IPS DF 19.7 (cell line): ENCODE measurements around the gene MAEA.
"Not testable (repeated sequence)": the region's sequence is repeated elsewhere in the genome, so short reads cannot be mapped to it uniquely, and the experiment has no call there.

Source experiments
- DNase-seq: peaks from one replicate; pipeline ENCODE4 v3.0.0-alpha.2; 2013; ENCODE audit warnings: low read depth, low spot score

The MAEA gene

DNA sequence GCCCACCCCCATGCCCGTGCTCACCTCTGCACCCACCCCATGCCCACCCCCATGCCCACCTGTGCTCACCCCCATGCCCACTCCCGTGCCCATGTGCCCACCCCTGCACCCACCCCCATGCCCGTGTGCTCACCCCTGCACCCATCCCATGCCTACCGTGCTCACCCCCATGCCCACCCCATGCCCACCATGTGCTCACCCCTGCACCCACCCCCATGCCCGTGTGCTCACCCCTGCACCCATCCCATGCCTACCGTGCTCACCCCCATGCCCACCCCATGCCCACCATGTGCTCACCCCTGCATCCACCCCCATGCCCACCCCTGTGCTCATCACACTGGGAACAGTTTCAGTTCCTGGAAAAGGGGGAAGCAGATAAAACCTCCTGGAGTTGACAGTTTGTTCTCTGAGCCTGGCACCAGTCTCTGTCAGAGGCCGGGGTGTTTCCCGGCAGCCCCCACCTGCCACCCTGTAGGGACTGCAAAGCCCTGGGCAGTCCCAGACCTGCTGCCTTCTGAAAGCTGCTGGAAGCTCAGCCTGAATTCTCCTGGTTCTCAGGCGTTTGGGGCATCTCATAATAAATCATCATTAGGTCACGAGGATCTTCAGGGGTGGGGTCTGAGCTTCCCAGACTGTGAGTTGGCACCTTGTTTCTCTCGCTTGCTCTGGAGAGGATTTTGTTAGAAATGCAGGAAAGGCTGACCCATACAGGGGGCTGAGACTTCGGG lies 44.3 kb downstream of the MAEA start:
- not testable (repeated sequence) for DNase-seq

DNA sequence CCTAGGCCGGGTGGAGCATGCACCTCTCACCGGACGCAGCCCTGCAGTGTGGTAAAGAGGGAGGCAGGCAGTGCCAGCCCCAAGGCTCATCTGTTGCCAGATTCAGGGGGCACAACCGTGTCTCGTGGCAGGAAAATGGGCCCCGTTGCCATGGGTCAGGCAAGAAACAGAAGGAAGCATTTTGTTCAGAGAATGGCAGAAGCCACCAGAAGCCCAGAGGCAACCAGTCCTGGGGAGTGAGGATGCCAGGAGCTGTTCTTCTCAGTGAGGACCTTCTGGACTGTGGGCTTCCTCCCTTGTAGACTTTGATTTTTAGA lies 44.8 kb downstream of the MAEA start:
- no peak for DNase-seq

DNA sequence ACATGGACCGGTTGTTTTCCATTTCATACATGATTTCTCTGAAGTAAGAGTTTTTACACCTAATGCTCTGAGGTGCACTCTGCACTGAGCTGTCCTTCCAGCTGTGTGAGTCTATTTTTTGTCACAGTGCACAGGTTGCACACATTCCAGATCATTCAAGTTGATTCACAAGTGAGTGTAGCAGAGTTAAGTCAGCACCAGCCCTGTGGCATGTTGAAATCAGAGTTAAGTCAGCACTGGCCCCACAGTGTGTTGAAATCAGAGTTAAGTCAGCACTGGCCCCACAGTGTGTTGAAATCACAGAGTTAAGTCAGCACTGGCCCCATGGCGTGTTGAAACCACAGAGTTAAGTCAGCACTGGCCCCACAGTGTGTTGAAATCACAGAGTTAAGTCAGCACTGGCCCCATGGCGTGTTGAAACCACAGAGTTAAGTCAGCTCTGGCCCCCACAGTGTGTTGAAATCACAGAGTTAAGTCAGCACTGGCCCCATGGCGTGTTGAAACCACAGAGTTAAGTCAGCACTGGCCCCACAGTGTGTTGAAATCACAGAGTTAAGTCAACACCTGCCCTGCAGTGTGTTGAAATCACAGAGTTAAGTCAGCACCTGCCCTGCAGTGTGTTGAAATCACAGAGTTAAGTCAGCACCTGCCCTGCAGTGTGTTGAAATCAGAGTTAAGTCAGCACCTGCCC lies 45.6 kb downstream of the MAEA start:
- not testable (repeated sequence) for DNase-seq

DNA sequence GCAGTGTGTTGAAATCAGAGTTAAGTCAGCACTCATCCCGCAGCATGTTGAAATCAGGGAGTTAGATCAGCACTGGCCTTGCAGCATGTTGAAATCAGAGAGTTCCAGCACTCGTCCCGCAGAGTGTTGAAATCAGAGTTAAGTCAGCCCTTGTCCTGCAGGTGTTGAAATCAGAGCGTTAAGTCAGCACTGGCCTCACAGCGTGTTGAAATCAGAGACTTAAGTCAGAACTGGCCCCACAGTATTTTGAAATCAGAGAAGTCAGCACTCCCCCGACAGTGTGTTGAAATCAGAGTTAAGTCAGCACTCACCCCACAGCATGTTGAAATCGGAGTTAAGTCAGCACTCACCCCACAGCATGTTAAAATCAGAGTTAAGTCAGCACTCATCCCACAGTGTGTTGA lies 46.4 kb downstream of the MAEA start:
- DNase-seq, result no peak

DNA sequence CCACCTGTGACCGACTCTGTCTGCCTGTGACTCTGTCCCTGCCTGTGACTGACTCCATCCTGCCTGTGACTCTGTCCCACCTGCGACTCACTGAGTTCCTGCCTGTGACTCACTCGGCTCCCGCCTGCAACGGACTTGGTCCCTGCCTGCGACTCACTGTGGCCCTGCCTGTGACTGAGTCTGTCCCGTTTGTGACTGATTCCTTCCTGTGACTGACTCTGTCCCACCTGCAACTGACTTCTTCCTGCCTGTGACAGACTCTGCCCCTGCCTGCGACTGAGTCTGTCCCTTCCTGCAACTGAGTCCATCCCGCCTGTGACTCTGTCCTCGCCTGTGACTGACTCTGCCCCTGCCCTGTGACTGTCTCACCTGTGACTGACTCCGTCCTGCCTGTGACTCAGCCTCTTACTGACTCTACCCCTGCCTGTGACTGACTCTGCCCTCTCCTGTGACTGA lies 47.7 kb downstream of the MAEA start:
- DNase-seq, result no peak

DNA sequence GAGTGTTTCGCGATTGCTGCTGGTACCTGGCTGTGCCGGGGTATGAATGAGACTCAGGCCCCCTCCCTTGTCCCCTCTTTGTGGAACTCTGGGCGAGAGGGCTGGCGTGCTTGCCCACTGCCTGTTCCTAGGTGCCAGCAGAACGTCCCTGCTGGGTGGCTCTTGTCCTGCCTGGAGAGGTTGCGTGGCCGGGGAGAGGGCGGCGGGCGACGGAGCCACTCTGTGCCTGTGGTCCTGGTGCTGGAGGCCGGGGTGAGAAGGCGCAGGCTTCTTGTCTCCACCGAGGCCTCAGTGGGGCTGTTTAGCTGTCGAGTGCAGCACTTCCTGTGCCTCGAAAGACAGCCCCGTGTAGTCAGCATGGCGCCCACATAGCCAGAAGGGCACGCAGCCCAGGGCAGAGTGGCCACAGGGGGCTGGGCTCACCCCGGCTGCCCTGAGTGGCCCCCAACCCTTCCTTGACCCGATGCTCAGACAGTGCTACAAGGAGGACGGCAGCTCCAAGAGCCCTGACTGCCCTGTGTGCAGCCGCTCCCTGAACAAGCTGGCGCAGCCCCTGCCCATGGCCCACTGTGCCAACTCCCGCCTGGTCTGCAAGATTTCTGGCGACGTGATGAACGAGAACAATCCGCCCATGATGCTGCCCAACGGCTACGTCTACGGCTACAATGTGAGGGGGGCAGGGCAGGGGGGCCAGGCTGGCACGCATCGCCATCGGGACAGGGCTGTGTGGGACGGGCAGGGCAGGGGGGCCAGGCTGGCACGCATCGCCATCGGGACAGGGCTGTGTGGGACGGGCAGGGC lies 48.5 kb downstream of the MAEA start:
- DNase-seq, result no peak

DNA sequence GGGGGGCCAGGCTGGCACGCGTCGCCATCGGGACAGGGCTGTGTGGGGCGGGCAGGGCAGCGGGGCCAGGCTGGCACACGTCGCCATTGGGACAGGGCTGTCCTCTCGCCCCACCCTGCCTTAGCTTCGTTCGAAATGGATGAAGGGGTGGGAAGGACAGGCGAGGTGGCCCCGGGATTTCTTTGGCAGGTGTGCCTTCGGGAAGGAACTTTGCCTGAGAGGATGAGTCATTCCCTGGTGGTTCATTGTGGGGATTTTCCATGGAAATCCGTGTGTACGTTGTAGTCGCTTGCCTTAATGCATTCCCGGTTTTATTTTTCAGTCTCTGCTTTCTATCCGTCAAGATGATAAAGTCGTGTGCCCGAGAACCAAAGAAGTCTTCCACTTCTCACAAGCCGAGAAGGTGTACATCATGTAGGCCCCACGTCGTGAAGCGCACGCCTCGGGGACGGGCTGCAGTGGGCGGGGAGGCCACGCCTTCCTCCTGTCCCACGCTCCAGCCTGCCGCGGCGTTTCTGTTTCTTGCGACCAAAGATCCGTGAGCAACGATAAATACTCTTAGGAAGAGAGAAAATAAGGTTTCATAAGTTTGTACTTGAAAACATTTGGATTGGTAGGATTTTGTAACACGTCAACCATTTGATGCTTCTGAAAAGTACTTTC lies 49.2 kb downstream of the MAEA start:
- no peak for DNase-seq

DNA sequence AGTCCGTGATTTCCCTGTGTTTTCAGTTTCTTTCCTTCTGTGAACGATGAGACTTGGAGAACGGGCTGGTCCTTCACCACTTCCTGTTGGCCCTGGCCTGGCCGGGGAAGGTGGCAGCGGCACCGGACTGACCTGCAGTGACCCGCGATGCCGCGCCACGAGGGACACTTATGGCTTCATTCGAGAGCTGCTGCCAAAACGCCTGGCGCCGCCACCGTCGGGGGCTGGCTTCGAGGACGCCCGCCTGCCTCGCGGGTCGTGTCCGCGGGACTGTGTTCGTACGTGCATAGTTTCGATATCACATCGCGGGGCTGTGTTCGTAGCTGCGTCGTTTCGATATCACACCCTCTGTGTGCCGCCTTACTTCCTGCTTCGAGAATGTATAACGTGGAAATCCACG lies 49.8 kb downstream of the MAEA start:
- DNase-seq, result no peak

DNA sequence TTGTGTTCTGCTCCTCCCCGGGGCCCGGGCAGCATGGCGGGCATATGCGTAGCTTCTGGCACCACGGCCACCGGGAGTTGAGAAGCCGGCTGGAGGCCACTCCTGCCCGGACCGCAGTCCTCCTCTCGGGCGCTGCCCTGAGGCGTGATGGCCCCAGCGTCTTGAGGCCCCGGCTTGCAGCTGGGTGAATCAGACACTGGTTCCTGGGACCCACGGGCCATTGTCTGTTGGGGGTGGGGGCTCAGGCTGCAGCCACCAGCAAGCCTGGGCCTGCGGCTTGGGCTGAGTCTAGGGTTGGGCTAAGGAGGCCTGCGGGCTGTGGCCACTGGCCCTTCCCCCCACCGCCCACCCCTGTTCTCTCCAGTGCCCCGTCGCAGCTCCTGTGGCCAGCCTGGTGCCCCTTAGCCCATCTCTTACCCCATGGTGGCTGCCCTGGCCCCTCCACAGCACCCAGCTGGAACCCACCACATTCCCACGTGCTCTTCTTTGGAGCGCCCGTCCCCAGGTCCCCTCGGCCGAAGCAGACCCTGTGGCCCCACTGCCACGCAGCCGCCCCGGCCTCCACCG lies 50.6 kb downstream of the MAEA start:
- DNase-seq, result no peak

DNA sequence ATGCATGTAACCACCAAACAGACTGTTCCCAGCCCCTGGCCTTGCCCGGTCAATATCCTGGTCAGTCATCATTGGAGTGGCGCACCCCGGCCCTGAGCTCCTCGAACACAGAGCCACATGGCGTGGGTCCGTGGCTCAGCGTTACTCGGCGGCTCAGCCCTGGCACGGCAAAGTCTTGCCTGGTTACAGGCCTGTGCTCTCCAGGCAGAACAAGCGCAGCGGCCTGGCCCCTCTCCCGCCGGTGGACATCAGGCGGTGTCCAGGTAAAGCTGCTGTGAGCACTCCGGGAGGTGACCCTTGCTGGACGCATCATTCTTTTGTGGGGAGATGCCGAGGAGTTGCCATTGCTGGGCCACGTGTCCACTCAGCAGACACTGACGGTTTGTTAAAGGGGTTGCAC lies 51.2 kb downstream of the MAEA start:
- no peak for DNase-seq

DNA sequence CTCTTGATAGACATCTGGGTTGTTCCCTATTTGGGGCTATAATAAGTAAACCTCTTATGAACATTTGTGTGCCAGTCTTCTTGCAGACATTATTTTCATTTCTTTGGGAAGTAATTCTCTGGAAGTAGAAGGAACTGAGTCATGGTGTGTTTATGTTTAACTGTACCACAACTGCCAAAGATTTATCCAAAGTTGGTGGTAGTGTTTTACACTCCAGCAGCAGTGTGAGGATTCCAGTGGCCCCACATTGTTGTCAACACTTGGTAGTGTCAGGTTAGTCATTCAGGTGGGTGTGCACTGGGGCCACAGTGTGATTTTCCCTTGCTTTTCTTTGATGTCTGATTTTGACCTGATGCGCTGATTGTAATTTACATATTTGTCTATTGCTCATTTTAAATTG lies 52.3 kb downstream of the MAEA start:
- DNase-seq, result no peak

DNA sequence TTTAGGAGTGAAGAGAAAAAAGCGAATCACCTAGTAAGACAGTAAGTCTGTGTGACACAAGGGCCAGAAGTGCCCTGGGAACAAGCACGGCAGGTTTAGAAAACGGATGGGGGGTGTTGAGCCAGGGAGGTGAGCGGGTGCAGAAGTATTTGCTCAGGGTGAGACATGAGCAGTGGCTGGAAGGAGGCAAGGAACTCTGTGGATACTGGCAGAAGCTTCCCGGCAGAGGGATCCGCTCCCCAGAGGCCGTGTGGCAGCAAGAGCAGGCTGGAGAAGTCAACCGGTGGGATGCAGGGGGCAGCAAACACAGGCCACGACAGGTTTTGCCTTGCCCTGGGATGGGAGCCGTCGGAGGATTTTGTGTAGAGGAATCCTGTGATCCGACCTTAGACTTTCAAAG lies 55.0 kb downstream of the MAEA start:
- DNase-seq, result no peak

DNA sequence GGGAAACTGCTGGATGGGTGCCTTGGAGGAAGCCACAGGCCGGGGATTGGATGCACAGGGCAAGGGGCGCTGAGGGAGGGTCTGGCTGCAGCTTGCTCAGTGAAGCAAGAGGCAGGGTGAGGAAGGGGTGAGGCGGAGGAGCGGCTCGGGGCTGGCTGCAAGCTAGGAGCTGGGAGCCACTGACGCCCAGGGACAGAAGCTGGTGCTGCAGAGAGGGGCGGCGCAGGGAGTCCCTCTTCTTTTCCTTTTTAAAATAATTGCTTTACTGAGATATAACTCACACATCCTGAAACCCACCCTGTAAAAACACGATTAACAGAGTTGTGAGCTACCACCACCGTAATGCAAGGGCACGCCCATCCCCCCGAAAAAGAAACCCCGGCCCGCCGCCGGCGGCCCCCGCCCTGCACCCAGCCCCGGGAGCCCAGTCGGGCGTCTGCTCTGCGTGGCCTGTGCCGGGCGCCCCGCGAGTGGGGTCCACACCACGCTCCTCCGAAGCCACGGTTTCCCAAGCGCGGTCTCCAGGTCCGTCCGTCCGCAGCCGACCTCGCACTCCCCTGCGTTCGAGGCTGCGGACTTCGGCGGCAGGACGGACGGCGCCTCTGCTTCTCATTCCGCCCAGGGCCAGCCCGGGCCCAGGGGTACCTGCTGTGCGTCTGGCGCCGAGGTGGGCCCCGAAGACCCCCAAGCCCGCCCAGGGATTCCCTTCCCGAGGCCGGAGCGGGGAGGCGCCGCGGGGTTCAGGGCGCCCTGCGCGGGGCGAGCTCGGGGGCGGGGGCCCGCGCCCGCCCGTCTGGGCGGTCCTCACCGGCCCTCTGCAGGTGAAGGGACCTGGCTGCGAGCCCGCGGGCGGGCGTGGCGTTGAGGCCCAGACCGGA lies 56.5 kb downstream of the MAEA start:
- no peak for DNase-seq

DNA sequence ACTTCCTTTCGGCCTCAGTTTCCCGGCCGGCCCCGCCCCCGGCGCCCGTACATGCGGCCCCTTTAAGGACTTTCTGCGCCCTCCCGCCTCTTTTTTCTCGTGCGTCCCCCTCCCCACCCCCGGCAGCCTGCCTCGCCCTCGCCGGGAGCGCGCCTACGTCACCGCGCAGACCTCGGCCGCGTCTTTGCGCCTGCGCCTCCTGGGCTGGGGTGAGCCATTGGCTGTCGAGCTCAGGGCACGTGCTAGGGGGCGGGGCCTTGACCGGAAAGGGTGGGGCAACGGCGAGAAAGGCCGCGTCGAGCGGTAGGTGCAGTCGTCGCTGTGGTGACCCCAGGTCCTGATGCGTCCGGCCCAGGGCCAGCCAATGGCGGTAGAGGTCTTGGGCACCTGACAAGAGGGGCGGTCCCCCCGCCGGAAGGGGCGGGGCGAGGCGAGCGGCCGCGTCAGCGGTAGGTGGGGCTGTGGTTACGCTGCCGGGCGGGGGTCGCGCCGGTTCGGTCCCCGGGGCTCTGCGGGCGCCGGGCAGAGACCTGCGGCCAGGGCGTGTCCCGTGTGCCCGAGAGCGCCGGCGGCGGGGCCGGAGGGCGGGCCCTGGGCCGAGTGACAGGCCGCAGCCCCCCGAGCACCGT lies 57.2 kb downstream of the MAEA start, which contains the start of gene UVSSA:
TSS of gene UVSSA (plus strand) at position 428 of the 629 bp plus-strand sequence. CDS start 884 bp downstream, outside the sequence.
- DNase-seq, result peak; percentile 90

DNA sequence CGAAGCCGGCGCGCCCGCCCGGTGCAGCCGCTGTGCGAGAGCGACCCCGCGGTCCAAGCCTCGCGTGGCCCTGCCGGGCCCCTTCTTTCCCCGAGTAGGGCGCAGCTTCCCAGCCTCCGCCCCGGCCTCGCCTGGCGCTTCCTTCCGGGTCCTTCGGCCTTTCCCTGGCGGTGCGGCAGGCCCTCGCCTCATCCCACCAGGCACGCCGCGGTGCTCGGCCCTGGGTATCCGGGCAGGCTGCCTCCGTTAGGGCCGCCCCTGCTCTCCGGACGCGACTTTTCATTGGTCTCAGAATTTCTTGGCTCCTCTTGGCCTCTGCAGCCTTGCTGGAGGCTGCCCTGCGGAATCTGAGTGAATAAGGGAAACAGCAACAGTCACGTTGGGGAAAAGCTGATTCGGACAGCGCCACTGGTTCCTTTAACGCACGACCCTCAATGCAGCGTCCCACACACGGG lies 57.7 kb downstream of the MAEA start:
- no peak for DNase-seq

DNA sequence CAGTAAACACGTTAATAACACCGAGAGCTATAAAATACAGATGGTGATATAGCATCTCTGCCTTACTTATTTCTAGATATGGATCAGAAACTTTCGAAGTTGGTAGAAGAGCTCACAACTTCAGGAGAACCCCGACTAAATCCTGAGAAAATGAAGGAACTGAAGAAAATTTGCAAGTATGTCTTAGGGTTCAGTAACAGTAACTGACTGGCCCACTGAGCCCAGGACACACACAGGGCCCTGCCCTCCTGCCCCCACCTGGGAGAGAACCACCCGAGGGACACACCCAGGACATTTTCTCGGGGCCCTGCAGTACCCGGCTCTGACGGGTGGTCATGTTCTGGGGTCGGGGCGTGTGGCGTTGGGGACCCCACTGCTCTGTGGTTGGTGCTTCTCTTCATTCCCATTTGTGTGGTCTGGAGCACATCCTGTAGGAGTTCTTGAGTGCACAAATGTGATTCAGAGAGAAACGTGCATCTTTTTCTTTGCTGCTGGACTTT lies 58.4 kb downstream of the MAEA start:
- DNase-seq, result no peak

DNA sequence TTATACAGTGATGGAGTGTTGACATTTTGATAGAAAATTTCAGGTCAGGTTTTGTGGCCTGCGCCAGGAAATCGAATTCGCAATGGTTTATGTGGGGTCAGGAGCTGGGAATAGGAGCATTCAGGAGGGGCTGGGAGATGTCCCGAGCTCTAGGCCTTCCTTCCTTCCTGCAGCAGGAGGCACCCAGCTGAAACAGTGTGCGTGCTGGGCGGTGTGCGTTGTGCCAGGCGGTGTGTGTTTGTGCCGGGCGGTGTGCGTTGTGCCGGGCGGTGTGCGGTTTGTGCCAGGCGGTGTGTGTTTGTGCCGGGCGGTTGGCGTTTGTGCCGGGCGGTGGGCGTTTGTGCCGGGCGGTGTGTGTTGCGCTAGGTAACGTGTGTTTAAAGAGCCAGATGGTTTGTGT lies 59.1 kb downstream of the MAEA start:
- no peak for DNase-seq

DNA sequence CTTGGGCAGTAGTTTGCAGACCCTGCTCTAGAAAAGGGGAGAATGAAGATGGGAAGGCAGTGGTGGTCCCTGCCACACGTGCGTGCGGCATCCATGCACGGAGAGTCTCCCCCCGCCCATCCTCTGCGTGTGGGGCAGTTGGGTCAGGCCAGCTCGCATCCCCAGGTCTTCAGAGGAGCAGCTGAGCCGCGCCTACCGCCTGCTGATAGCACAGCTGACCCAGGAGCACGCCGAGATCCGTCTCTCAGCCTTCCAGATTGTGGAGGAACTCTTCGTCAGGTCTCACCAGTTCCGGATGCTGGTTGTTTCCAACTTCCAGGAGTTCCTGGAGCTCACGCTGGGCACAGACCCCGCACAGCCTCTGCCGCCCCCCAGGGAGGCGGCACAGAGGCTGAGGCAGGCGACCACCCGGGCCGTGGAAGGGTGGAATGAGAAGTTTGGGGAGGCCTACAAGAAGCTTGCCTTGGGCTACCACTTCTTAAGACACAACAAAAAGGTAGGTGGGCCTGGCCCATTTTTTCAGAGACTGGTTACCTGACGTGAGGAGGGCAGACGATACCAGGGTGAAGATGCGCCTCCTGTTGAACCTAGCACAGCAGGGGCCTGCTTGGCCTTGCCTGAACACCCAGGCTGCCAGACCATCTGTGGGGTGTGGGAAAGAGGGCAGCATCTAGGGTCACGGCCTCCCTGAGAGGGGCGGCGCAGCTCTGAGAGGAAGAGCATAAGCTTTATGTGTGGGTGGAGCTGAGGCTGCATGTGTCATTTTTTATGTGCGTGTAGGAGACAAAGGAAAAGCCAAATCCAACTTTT lies 59.9 kb downstream of the MAEA start:
- DNase-seq, result no peak

DNA sequence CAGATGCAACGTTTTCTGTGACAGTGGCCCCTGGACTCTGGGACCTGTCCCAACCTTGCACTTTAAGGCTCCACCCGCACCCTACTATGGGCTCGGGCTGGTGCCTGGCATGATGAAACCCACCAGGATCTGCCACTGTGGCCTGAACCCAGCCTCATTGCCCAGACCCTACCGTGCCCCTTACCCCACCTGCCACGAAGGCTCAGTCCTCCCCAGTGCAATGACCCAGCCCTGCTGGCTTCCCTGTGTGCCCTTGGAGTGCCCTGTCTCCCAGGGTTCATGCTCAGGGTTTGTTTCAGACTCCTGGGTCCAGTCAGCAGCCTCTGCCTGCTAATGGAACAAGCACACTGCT lies 60.5 kb downstream of the MAEA start:
- no peak for DNase-seq
